ENCODE results near the gene INTS13. TPM values are rescaled to one million over a fixed set of nuclear protein-coding genes. Genes with fewer than 3 reads are reported as not detected.

Gene INTS13
- total and polyA plus RNA-seq, 4 donors = 12.4 to 21.8 (median 17.9) TPM

DNA sequence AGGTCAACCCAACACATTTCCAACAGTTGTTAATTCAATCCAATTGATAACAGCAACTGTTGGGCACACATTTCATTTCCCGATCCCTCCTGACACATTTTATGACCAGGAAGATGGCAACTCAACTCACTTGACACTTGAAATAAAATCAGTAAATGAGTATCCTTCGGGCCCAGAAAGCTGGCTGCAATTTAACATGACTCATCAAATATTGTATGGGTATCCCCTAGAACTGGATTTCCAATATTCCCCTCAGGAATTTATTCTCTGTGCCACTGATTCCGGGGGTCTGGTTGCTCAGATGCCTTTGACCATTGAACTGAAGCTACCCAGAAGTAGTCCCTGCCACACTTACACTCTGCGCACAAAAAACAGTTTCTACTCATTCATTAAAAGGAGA, 42.1 kb downstream of the INTS13 start:
- no peak overlapping the region for H3K9ac ChIP-seq (ENCODE audit: insufficient read depth in 1 of 2, low read length in 2 of 2)
- ATAC-seq (ENCODE audit: insufficient read depth, low FRiP score) (no peak), DNase-seq (no peak)
- H3K36me3 ChIP-seq (ENCODE audit: control insufficient read depth in 4 of 4, insufficient read depth in 4 of 4, low read length in 4 of 4) = peaks cover 0 to 10% (median 5%) of the 10 kb centered on the region in 4 donors
- TF ChIP-seq, protein P1, sequence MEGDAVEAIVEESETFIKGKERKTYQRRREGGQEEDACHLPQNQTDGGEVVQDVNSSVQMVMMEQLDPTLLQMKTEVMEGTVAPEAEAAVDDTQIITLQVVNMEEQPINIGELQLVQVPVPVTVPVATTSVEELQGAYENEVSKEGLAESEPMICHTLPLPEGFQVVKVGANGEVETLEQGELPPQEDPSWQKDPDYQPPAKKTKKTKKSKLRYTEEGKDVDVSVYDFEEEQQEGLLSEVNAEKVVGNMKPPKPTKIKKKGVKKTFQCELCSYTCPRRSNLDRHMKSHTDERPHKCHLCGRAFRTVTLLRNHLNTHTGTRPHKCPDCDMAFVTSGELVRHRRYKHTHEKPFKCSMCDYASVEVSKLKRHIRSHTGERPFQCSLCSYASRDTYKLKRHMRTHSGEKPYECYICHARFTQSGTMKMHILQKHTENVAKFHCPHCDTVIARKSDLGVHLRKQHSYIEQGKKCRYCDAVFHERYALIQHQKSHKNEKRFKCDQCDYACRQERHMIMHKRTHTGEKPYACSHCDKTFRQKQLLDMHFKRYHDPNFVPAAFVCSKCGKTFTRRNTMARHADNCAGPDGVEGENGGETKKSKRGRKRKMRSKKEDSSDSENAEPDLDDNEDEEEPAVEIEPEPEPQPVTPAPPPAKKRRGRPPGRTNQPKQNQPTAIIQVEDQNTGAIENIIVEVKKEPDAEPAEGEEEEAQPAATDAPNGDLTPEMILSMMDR (IDR thresholded peaks at IDR 0.05; ENCODE audit: control extremely low read depth, extremely low read depth) = no peak
- 87 to 88% methylated on average over 4 of the region's 4 CpGs for WGBS, 2 donors
- H3K4me1 ChIP-seq (ENCODE audit: control insufficient read depth in 5 of 5, insufficient read depth in 5 of 5, low read length in 5 of 5) = no peaks in the 10 kb centered on the region
- no peaks in the 10 kb centered on the region for H3K27me3 ChIP-seq (ENCODE audit: control insufficient read depth in 3 of 3, insufficient read depth in 3 of 3, low read length in 2 of 3)
- no peak overlapping the region for H3K27ac ChIP-seq (ENCODE audit: low read depth in 1 of 2, low read length in 1 of 2)
- no peaks in the 10 kb centered on the region for H3K9me3 ChIP-seq (ENCODE audit: control insufficient read depth in 4 of 4, insufficient read depth in 3 of 4, low read length in 3 of 4)
- no peak overlapping the region for H3K4me3 ChIP-seq

DNA sequence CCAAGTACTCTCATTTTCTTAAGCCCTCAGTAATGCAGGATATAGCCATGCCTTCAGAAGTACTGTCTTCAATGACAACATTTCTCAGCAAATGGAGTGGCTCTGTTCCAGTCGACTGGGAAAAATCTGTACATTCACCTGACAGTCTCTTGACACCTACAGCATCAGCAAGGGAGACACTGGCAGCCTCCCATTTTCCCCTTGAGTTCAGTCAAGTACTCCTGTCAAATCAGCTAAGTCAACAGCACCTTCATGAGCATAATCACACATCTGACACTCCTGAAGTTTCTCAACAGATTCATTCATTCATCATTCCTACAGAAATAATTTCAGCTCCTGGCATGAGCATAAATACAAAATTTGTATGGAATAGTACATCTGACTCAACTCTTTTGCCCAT, 46.1 kb downstream of the INTS13 start:
- Histone ChIP-seq H3K4me1 (ENCODE audit: control insufficient read depth in 5 of 5, insufficient read depth in 5 of 5, low read length in 5 of 5) (no peaks in the 10 kb centered on the region), H3K4me3 (no peak overlapping the region), H3K27me3 (ENCODE audit: control insufficient read depth in 3 of 3, insufficient read depth in 3 of 3, low read length in 2 of 3) (no peaks in the 10 kb centered on the region), H3K27ac (ENCODE audit: low read depth in 1 of 2, low read length in 1 of 2) (no peak overlapping the region), H3K9me3 (ENCODE audit: control insufficient read depth in 4 of 4, insufficient read depth in 3 of 4, low read length in 3 of 4) (no peaks in the 10 kb centered on the region), H3K9ac (ENCODE audit: insufficient read depth in 1 of 2, low read length in 2 of 2) (no peak overlapping the region), H3K36me3 (ENCODE audit: control insufficient read depth in 4 of 4, insufficient read depth in 4 of 4, low read length in 4 of 4) (no peaks in the 10 kb centered on the region)
- 47 to 71% methylated on average over 1 of the region's 1 CpG for WGBS, 2 donors
- TF ChIP-seq, protein P1 (IDR thresholded peaks at IDR 0.05; ENCODE audit: control extremely low read depth, extremely low read depth) = no peak
- ATAC-seq (ENCODE audit: insufficient read depth, low FRiP score) = no peak
- DNase-seq = no peak

DNA sequence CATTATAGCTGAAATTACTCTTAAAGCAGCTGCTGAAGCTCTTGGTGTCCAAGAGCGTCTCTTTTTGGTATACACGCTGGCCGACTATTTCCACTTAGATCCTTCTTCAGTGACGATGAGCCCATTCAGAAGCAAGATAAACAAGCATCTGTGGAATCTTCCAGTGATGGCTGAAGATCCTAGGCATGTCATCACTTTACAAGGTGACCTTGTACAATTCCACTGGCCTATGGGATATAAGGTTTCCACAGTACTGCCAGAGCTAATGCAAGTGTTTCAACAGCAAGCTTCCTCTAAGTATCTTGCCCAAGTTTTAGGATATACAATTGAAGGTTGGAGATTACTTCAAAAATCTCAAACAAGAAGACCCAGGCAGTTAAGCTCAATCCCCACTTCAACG, 47.0 kb downstream of the INTS13 start:
- H3K9me3 ChIP-seq (ENCODE audit: control insufficient read depth in 4 of 4, insufficient read depth in 3 of 4, low read length in 3 of 4) = no peaks in the 10 kb centered on the region
- H3K4me3 ChIP-seq = no peak overlapping the region
- no peaks in the 10 kb centered on the region for H3K36me3 ChIP-seq (ENCODE audit: control insufficient read depth in 4 of 4, insufficient read depth in 4 of 4, low read length in 4 of 4)
- no peak for ATAC-seq (ENCODE audit: insufficient read depth, low FRiP score)
- no peak for DNase-seq
- no peaks in the 10 kb centered on the region for H3K27me3 ChIP-seq (ENCODE audit: control insufficient read depth in 3 of 3, insufficient read depth in 3 of 3, low read length in 2 of 3)
- H3K9ac ChIP-seq (ENCODE audit: insufficient read depth in 1 of 2, low read length in 2 of 2) = no peak overlapping the region
- TF ChIP-seq, protein P1 (IDR thresholded peaks at IDR 0.05; ENCODE audit: control extremely low read depth, extremely low read depth) = no peak
- H3K27ac ChIP-seq (ENCODE audit: low read depth in 1 of 2, low read length in 1 of 2) = no peak overlapping the region
- no peaks in the 10 kb centered on the region for H3K4me1 ChIP-seq (ENCODE audit: control insufficient read depth in 5 of 5, insufficient read depth in 5 of 5, low read length in 5 of 5)
- WGBS, 2 donors = 96 to 97% methylated on average over 5 of the region's 5 CpGs

All from lung (tissue), 12 donors.